Dedifferentiated amniotic fluid mesenchymal stem cell (primary cell): Measurements from ENCODE around the gene EPAS1.

ENCODE experiments used
- DNase-seq: peaks from one replicate; pipeline ENCODE4 v3.0.0-alpha.2; 2016; ENCODE audit errors: extremely low spot score

EPAS1 gene

DNA sequence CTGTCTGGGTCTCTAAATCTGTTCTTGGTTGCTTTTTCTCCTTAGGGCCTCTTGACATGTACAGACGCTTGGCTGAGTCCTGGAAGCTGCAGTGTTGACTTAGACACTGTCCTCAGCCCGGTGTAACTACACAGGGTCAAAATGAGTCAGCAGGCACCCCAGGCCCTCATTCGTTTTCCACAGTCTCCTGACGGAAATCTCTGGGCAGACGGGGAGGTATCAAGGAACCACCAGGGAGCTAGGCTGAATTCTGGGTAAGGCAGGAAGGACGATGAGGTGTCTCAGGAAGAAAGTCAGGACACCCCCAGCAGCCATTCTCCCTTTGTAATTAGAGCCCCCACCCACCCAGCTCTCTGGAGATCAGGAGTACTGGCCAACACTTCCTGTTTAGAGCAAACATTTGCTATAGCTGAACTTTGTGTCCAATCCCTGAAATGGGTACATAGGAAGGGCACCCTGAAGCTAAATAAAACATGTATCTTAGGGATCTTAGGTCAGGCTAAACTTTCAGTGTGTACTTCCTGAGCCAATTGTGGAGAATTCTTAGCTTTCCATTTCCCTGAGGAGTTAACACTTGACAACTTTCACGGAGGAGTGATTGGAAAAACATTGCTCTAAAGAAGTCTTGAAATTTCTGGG lies 23.9 kb upstream of the EPAS1 start:
- no peak for DNase-seq

- DNase-seq, result no peak
Measured at GRCh38 chr2:46273919-46274318, 23.3 kb upstream of the EPAS1 start.

DNA sequence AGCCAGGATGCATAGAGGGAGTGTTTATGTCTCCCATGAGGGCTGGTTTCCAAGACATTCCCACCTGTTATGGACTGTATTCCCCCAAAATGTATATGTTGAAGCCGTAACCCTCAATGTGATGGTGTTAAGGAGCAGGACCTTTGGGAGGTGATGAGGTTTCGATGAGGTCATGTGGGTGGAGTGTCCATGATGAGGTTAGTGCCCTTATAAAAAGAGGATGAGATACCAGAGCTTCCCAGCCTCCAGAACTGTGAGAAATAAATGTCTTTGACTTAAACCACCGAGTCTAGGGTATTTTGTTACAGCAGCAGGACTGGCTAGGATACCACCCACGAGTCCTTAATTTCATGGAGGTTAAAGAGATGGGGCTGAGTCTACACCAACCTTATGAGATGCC lies 22.6 kb upstream of the EPAS1 start:
- DNase-seq, result no peak

- no peak for DNase-seq
Measured at GRCh38 chr2:46275995-46276394, 21.2 kb upstream of the EPAS1 start.

DNA sequence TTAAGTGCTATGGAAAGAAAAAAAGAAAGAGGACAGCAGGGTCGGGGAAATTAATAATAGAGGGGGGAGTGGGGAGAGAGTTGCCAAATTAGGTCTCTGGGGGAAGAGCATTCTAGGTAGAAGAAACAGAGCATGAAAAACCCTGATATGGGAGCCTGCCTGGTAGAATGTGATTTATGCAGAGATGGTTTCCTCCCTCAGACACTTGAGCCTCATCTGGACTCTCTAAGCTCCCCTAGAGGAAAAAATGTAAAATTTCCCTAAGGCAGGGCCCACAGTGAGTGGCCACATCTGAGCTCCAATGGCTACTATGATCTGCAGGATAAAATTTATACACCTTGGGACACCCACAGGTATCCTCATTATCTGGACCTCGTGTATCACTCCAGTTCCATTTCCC lies 20.6 kb upstream of the EPAS1 start:
- no peak for DNase-seq

GRCh38 chr2:46277431-46278190 lies 19.6 kb upstream of the EPAS1 start:
- DNase-seq, result no peak

- no peak for DNase-seq
Measured at GRCh38 chr2:46278952-46279351, 18.3 kb upstream of the EPAS1 start.

- DNase-seq, result no peak
Measured at GRCh38 chr2:46281939-46282338, 15.3 kb upstream of the EPAS1 start.

DNA sequence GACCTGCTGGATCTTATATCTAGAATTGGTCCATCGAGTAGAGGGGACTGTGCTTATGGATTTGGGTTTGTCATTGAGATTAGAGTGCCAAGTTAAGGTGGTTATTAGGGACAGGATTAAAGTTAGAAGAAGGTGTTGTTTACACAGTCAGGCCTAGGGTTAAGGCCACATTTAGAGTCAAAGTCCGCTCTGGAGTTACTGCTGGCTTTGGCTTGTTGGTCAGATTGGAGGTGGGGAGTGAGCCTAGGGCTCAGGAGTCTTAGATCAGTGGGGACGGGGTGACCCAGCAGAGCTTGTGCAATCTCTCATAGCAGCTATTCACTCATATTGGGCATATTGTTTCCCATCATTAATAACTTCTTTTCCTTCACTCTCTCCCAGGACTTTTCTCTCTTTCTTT lies 13.5 kb upstream of the EPAS1 start:
- DNase-seq, result no peak

- no peak for DNase-seq
Measured at GRCh38 chr2:46284260-46284659, 12.9 kb upstream of the EPAS1 start.

DNA sequence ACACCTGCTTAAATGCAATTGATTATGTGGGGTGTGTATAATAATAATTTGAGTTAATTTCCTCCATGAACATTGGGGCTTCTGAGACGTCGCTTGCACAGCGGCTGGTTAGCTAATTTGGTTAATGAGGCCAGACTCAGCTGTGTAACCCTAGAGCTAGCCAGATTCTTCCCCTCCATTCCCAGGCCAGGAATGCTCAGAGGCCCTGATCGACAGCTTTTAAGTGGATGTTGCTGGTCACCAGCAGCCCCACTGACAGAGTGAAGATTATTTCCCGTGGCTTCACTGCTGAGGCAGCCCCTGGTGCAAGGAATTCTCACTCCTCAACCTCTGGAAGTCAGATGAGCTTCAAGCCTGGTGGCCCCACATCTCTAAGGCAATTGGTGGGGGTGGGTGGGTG lies 12.4 kb upstream of the EPAS1 start:
- DNase-seq, result no peak

- DNase-seq, result no peak
Measured at GRCh38 chr2:46286715-46287114, 10.5 kb upstream of the EPAS1 start.

DNA sequence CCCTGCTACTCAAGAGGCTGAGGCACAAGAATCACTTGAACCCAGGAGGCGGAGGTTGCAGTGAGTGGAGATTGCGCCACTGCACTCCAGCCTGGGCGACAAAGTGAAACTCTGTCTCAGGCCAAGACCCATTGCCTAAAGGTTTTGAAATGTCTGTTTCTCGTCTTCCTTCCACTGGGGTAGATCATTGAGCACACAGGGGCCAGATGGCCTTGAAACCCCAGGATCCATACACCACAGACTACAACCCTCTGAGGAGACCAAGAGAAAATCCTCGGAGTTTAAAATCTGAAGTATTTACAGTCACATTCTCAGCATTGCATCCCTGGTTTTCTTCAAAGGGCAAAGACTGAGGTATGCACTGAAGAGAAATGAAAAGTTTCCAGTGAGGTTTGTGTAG lies 7.1 kb upstream of the EPAS1 start:
- DNase-seq, result no peak

DNA sequence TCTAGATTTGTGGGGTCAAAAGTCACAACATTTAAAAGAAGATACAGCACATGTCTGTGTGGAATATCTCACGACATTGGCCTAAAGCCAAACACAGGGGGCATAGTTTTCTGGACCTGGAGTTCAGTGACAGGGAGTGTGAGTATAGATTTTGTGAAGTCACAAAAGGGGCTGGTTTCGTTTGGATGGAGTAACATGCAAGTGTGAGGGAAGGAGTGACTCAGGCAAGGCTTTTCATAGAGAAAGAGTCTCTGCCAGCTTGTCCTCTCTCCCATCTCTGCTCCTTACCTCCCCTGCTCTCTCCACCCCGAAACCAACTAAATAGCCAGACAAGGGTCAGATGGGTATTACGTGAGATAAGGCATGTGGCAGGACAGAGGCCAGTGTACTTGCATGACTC lies 3.7 kb upstream of the EPAS1 start:
- DNase-seq, result no peak

GRCh38 chr2:46294176-46294836 lies 2.9 kb upstream of the EPAS1 start:
- no peak for DNase-seq

- no peak for DNase-seq
Measured at GRCh38 chr2:46296216-46296839, 879 bp upstream of the EPAS1 start.

- no peak for DNase-seq
Measured at GRCh38 chr2:46297546-46298271, 502 bp downstream of the EPAS1 start.

GRCh38 chr2:46298272-46298521 lies 990 bp downstream of the EPAS1 start:
- DNase-seq, result no peak

DNA sequence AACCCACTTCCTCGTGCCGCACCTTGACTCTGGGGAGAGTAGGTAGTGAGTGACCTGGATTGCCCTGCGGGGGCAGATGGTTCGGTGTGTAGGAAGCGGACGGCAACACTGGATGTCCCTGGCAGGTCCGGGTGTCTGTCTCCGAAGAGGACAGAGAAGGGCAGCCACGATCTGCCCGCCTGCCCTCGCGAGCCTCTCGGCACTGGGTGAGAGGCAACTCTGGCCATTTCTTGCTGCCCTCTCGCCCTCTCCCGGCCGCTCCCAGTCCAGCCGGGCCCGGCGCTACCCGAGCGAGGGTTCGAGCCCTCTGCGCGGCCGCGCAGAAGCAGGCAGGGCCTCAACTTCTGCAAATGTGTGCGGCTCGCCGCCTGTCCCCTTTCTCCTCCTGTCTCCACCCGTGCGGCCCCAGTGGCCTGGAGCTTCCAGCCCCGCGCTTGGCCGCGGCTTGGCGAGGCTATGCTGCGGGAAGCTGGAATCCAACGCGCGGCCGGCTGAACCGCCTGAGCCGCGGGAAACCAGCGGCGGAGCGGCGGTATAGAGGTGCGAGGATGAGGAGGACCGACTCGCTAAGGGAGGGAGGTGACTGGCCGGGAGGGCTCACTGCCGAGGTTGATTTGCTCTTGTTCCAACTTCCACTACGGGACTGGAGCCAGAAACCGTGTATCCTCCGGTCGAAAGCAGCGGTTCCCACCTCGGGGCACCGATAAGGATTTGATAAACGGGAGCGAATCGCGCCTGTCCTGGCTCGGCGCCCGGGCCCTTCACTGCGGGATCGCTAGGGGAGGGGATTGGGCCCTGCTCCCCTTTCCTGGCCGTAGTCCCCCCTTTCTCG lies 1.5 kb downstream of the EPAS1 start:
- DNase-seq, result no peak

GRCh38 chr2:46299365-46300263 lies 2.4 kb downstream of the EPAS1 start:
- peak; percentile 48 for DNase-seq
